A549 (cell line): ENCODE results near the gene RBM12. TPM values are rescaled to one million over a fixed set of nuclear protein-coding genes. Genes with fewer than 3 reads are reported as not detected.

Experiments used
- BHLHE40 ChIP-seq: IDR thresholded peaks from 2 replicates; pipeline ENCODE4 v1.6.1; 2012; ENCODE audit warnings: low read depth, low read length, inconsistent platforms
- CBX2 ChIP-seq: fragments of 200-600 bp; sonication (generic); IDR thresholded peaks from 2 replicates; pipeline ENCODE4 v1.6.1; 2016; ENCODE audit warnings: low read depth, mild to moderate bottlenecking, borderline replicate concordance
- CHD2 ChIP-seq: fragments of 150-350 bp; IDR thresholded peaks from 2 replicates; pipeline ENCODE4 v1.6.1; 2014; ENCODE audit warnings: low read length; ENCODE audit not compliant: partially characterized antibody
- ESRRA ChIP-seq: fragments of 150-350 bp; IDR thresholded peaks from 2 replicates; pipeline ENCODE4 v1.6.1; 2014; ENCODE audit warnings: mild to moderate bottlenecking, low read length, borderline replicate concordance
- FOSL2 ChIP-seq, 2 experiments: fragments of 450-650 bp in 1 of 2; fragments of >200 bp in 1 of 2; sonication (Bioruptor Twin) in 1 of 2; formaldehyde crosslinking; IDR thresholded peaks; 2 replicates each; pipeline versions ENCODE4 v1.5.0 to v1.6.1; 2016 to 2020; ENCODE audit warnings: mild to moderate bottlenecking in 1 of 2, moderate library complexity in 1 of 2
- GATA3 ChIP-seq: IDR thresholded peaks from 2 replicates; pipeline ENCODE4 v1.6.1; 2012; ENCODE audit warnings: borderline replicate concordance
- HDAC2 ChIP-seq: fragments of 200-600 bp; sonication (generic); IDR thresholded peaks from 2 replicates; pipeline ENCODE4 v1.6.1; 2016
- HOXB13 ChIP-seq: fragments of 250-450 bp; sonication (Bioruptor Pico); IDR thresholded peaks from 2 replicates; pipeline ENCODE4 v1.5.0; 2020; ENCODE audit warnings: low read depth, mild to moderate bottlenecking, moderate library complexity
- JUNB ChIP-seq: fragments of >200 bp; sonication (Bioruptor Twin); formaldehyde crosslinking; IDR thresholded peaks from 2 replicates; pipeline ENCODE4 v1.6.1; 2016
- KDM1A ChIP-seq: fragments of 200-600 bp; sonication (generic); IDR thresholded peaks from 2 replicates; pipeline ENCODE4 v1.6.1; 2016; ENCODE audit warnings: low read depth, mild to moderate bottlenecking
- KDM5A ChIP-seq: fragments of 200-600 bp; sonication (generic); IDR thresholded peaks from 2 replicates; pipeline ENCODE4 v1.6.1; 2016; ENCODE audit warnings: antibody characterized with exemption, mild to moderate bottlenecking
- MAFK ChIP-seq: fragments of 450-650 bp; IDR thresholded peaks from 2 replicates; pipeline ENCODE4 v1.6.1; 2014; ENCODE audit not compliant: partially characterized antibody
- NFE2L2 ChIP-seq: fragments of 150-350 bp; conservative IDR thresholded peaks from 2 replicates; pipeline ENCODE4 v1.6.1; 2014; ENCODE audit warnings: low read length
- NPAS2 ChIP-seq: fragments of 250-450 bp; sonication (Bioruptor Pico); IDR thresholded peaks from 2 replicates; pipeline ENCODE4 v1.8.0; 2022; ENCODE audit warnings: mild to moderate bottlenecking, moderate library complexity, borderline replicate concordance
- NR3C1 ChIP-seq: fragments of >200 bp; sonication (Bioruptor Twin); formaldehyde crosslinking; IDR thresholded peaks from 3 replicates; pipeline ENCODE4 v1.6.1; 2017
- POLR2A ChIP-seq: IDR thresholded peaks from 2 replicates; pipeline ENCODE4 v1.6.1; 2012; ENCODE audit warnings: mild to moderate bottlenecking, low read length
- RNF2 ChIP-seq: fragments of 200-600 bp; sonication (generic); IDR thresholded peaks from 2 replicates; pipeline ENCODE4 v1.6.1; 2016; ENCODE audit warnings: low read depth, mild to moderate bottlenecking, antibody characterized with exemption, moderate library complexity, borderline replicate concordance
- SREBF2 ChIP-seq: fragments of 450-650 bp; IDR thresholded peaks from 2 replicates; pipeline ENCODE4 v1.6.1; 2014; ENCODE audit warnings: mild to moderate bottlenecking, moderate library complexity
- ZFP36 ChIP-seq: fragments of 450-650 bp; IDR thresholded peaks from 2 replicates; pipeline ENCODE4 v1.6.1; 2014; ENCODE audit warnings: borderline replicate concordance; ENCODE audit not compliant: partially characterized antibody
- polyA plus RNA-seq, 4 experiments: library from polyadenylated mRNA; depleted of rRNA in 3 of 4; stranded (reverse); fragments of >200 nt; fragmentation: RNase III in 1 of 4; extraction: RNeasy Plus Mini Kit Qiagen cat#74134 plus additional on column Dnase treatment in 1 of 4; gene quantifications; 2 replicates in 3 of 4; 3 replicates in 1 of 4; pipeline ENCODE4 v1.2.3, GENCODE V29; 2011 to 2017
- TF ChIP-seq, protein P1 (sequence below): fragments of >200 bp; sonication (Bioruptor Twin); formaldehyde crosslinking; IDR thresholded peaks from 3 replicates; pipeline ENCODE4 v1.5.1; 2016
- TF ChIP-seq, protein P2 (sequence below): fragments of 450-650 bp; IDR thresholded peaks from 2 replicates; pipeline ENCODE4 v1.6.1; 2014; ENCODE audit warnings: antibody characterized with exemption
- TF ChIP-seq, protein P3 (sequence below): fragments of 200-600 bp; sonication (generic); IDR thresholded peaks from 2 replicates; pipeline ENCODE4 v1.6.1; 2016; ENCODE audit warnings: antibody characterized with exemption, mild to moderate bottlenecking, moderate library complexity
- TF ChIP-seq, protein P4 (sequence below): fragments of 250-450 bp; sonication (Bioruptor Pico); IDR thresholded peaks from 2 replicates; pipeline ENCODE4 v1.5.0; 2021; ENCODE audit warnings: mild to moderate bottlenecking, moderate library complexity, borderline replicate concordance
- TF ChIP-seq, protein P5 (sequence below): fragments of 150-350 bp; IDR thresholded peaks from 2 replicates; pipeline ENCODE4 v1.6.1; 2014; ENCODE audit warnings: low read depth, mild to moderate bottlenecking, low read length

The RBM12 gene
- polyA plus RNA-seq, 2 of the 4 experiments (the other 2 are of a cell fraction), result 49.9 to 119 TPM

DNA sequence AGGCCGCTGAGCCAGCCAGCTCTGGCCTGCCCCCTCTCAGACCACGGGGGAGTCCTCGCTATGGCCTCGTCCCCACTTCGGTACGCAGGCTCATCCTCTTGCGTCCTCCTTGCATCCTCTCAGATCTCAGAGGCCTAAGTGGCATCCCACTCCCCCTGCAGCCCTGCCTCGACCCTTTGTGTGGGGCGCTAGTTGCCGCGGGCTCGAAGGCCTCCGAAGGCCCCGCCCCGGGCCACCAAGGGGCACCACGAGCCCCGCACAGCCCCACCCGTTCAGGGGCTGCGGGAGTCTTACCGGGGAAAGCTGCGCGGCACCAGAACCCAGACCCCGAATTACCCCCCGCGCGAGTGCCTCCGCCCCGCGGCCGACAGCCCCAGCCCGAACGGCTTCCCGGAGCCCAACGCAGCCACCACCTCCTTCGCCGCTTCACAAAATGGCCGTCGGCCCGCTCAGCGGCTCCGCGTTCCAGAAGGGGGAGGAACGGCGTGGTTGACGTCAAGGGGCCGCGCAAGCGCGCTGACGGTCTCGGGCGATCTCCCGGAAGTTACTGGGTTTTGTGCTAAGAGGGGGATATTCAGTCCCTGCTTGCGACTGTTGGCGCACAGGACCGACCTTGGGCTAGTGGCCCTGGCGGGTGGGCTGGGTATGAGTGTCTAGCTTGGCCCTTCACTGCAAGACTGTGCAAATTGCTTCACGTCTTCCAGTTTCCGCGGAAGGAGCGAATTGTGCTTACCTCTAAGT lies at the start of gene RBM12, which contains the start of gene CPNE1 (continued):
- TF ChIP-seq, protein P1, sequence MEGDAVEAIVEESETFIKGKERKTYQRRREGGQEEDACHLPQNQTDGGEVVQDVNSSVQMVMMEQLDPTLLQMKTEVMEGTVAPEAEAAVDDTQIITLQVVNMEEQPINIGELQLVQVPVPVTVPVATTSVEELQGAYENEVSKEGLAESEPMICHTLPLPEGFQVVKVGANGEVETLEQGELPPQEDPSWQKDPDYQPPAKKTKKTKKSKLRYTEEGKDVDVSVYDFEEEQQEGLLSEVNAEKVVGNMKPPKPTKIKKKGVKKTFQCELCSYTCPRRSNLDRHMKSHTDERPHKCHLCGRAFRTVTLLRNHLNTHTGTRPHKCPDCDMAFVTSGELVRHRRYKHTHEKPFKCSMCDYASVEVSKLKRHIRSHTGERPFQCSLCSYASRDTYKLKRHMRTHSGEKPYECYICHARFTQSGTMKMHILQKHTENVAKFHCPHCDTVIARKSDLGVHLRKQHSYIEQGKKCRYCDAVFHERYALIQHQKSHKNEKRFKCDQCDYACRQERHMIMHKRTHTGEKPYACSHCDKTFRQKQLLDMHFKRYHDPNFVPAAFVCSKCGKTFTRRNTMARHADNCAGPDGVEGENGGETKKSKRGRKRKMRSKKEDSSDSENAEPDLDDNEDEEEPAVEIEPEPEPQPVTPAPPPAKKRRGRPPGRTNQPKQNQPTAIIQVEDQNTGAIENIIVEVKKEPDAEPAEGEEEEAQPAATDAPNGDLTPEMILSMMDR, result no peak
- TF ChIP-seq HOXB13, result 0 out of 2 replicates have a peak, but pooled peaks have one; percentile 48
- TF ChIP-seq RNF2, result no peak
- TF ChIP-seq MAFK, result peak; percentile 51
- TF ChIP-seq CHD2, result no peak
- TF ChIP-seq HDAC2, result no peak
- peak; percentile 92 for TF ChIP-seq POLR2A
- no peak for TF ChIP-seq JUNB
- TF ChIP-seq ESRRA, result no peak
- no peak for TF ChIP-seq NFE2L2
- no peak for TF ChIP-seq FOSL2 (IDR thresholded peaks at IDR 0.05)
- 0 out of 2 replicates have a peak, but pooled peaks have one; percentile 2 for TF ChIP-seq FOSL2 (CRISPR knock-in tag; IDR thresholded peaks at IDR 0.05)
- TF ChIP-seq NR3C1, result no peak
- no peak for TF ChIP-seq KDM1A
- no peak for TF ChIP-seq SREBF2
- TF ChIP-seq NPAS2 (CRISPR knock-in tag), result no peak
- no peak for TF ChIP-seq KDM5A
- TF ChIP-seq, protein P2, sequence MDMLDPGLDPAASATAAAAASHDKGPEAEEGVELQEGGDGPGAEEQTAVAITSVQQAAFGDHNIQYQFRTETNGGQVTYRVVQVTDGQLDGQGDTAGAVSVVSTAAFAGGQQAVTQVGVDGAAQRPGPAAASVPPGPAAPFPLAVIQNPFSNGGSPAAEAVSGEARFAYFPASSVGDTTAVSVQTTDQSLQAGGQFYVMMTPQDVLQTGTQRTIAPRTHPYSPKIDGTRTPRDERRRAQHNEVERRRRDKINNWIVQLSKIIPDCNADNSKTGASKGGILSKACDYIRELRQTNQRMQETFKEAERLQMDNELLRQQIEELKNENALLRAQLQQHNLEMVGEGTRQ, result no peak
- TF ChIP-seq BHLHE40, result no peak
- TF ChIP-seq, protein P3, sequence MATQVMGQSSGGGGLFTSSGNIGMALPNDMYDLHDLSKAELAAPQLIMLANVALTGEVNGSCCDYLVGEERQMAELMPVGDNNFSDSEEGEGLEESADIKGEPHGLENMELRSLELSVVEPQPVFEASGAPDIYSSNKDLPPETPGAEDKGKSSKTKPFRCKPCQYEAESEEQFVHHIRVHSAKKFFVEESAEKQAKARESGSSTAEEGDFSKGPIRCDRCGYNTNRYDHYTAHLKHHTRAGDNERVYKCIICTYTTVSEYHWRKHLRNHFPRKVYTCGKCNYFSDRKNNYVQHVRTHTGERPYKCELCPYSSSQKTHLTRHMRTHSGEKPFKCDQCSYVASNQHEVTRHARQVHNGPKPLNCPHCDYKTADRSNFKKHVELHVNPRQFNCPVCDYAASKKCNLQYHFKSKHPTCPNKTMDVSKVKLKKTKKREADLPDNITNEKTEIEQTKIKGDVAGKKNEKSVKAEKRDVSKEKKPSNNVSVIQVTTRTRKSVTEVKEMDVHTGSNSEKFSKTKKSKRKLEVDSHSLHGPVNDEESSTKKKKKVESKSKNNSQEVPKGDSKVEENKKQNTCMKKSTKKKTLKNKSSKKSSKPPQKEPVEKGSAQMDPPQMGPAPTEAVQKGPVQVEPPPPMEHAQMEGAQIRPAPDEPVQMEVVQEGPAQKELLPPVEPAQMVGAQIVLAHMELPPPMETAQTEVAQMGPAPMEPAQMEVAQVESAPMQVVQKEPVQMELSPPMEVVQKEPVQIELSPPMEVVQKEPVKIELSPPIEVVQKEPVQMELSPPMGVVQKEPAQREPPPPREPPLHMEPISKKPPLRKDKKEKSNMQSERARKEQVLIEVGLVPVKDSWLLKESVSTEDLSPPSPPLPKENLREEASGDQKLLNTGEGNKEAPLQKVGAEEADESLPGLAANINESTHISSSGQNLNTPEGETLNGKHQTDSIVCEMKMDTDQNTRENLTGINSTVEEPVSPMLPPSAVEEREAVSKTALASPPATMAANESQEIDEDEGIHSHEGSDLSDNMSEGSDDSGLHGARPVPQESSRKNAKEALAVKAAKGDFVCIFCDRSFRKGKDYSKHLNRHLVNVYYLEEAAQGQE, result peak; percentile 19; the same call in 1 of the 2 replicates
- no peak for TF ChIP-seq ZFP36
- TF ChIP-seq, protein P4, sequence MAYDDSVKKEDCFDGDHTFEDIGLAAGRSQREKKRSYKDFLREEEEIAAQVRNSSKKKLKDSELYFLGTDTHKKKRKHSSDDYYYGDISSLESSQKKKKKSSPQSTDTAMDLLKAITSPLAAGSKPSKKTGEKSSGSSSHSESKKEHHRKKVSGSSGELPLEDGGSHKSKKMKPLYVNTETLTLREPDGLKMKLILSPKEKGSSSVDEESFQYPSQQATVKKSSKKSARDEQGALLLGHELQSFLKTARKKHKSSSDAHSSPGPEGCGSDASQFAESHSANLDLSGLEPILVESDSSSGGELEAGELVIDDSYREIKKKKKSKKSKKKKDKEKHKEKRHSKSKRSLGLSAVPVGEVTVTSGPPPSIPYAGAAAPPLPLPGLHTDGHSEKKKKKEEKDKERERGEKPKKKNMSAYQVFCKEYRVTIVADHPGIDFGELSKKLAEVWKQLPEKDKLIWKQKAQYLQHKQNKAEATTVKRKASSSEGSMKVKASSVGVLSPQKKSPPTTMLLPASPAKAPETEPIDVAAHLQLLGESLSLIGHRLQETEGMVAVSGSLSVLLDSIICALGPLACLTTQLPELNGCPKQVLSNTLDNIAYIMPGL (CRISPR knock-in tag), result peak; percentile 78; the same call in 1 of the 2 replicates
- TF ChIP-seq, protein P5, sequence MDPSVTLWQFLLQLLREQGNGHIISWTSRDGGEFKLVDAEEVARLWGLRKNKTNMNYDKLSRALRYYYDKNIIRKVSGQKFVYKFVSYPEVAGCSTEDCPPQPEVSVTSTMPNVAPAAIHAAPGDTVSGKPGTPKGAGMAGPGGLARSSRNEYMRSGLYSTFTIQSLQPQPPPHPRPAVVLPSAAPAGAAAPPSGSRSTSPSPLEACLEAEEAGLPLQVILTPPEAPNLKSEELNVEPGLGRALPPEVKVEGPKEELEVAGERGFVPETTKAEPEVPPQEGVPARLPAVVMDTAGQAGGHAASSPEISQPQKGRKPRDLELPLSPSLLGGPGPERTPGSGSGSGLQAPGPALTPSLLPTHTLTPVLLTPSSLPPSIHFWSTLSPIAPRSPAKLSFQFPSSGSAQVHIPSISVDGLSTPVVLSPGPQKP, result no peak
- TF ChIP-seq CBX2, result no peak
- peak; percentile 26; the same call in 1 of the 2 replicates for TF ChIP-seq GATA3
- TF ChIP-seq, all 56 proteins: peak for 17
